Gastrocnemius medialis (tissue), 4 donors: ENCODE measurements around the gene DBH.

Experiments
- CTCF ChIP-seq, 5 experiments: fragments of 450-650 bp in 3 of 5; fragments of 200-600 bp in 2 of 5; sonication (generic) in 2 of 5; IDR thresholded peaks in 4 of 5; conservative IDR thresholded peaks in 1 of 5; 1 replicate in 4 of 5; 2 replicates in 1 of 5; pipeline ENCODE4 v1.5.1; 2016 to 2019; ENCODE audit warnings: antibody characterized with exemption in 5 of 5, mild to moderate bottlenecking in 3 of 5, moderate library complexity in 3 of 5
- POLR2A ChIP-seq, 2 donors: fragments of 450-650 bp; IDR thresholded peaks; one replicate each; pipeline ENCODE4 v1.6.1; 2017; ENCODE audit warnings: antibody characterized with exemption in 2 of 2, mild to moderate bottlenecking in 2 of 2, moderate library complexity in 2 of 2

- TF ChIP-seq CTCF (IDR thresholded peaks at IDR 0.05 in 4 of 5, conservative IDR thresholded peaks at IDR 0.05 in 1 of 5) = no peak
- no peak for TF ChIP-seq POLR2A (IDR thresholded peaks at IDR 0.05)
Observed at GRCh38 chr9:133696071-133696472, 59.9 kb downstream of the DBH start.
